Liver (tissue), 9 donors: ENCODE measurements around the gene CEP128. TPM values are rescaled to one million over a fixed set of nuclear protein-coding genes. Genes with fewer than 3 reads are reported as not detected.

ENCODE experiments used
- DNase-seq: peaks from one replicate; pipeline ENCODE4 v3.0.0-alpha.2; 2017; ENCODE audit warnings: low spot score
- H3K27ac ChIP-seq, 2 donors: one replicate each; pipeline ENCODE4 v1.7.0; 2013; ENCODE audit warnings: inconsistent platforms in 2 of 2, low read length in 2 of 2, control low read depth in 1 of 2, low read depth in 1 of 2, mild to moderate bottlenecking in 1 of 2
- H3K27me3 ChIP-seq, 4 donors: one replicate each; pipeline versions ENCODE4 v1.6.1 to v1.7.0; 2013; ENCODE audit warnings: low read length in 3 of 4, inconsistent platforms in 1 of 4, mild to moderate bottlenecking in 1 of 4, moderate library complexity in 1 of 4; ENCODE audit not compliant: control insufficient read depth in 4 of 4, insufficient read depth in 4 of 4
- H3K36me3 ChIP-seq, 4 donors: one replicate each; pipeline versions ENCODE4 v1.6.1 to v1.7.0; 2013; ENCODE audit warnings: low read length in 3 of 4, mild to moderate bottlenecking in 3 of 4, low read depth in 1 of 4, moderate library complexity in 1 of 4; ENCODE audit not compliant: control insufficient read depth in 4 of 4, insufficient read depth in 3 of 4
- H3K4me1 ChIP-seq, 4 donors: one replicate each; pipeline versions ENCODE4 v1.6.1 to v1.7.0; 2013; ENCODE audit warnings: low read length in 3 of 4, mild to moderate bottlenecking in 3 of 4, moderate library complexity in 1 of 4; ENCODE audit not compliant: control insufficient read depth in 4 of 4, insufficient read depth in 4 of 4
- H3K4me3 ChIP-seq, 3 donors: one replicate each; pipeline versions ENCODE4 v1.6.1 to v1.7.0; 2013; ENCODE audit warnings: low read length in 3 of 3, control low read depth in 1 of 3, low read depth in 1 of 3, mild to moderate bottlenecking in 1 of 3
- H3K9ac ChIP-seq, 2 donors: one replicate each; pipeline ENCODE4 v1.7.0; 2013; ENCODE audit warnings: low read length in 2 of 2, mild to moderate bottlenecking in 2 of 2, moderate library complexity in 2 of 2, control low read depth in 1 of 2, low read depth in 1 of 2
- H3K9me3 ChIP-seq, 4 donors: one replicate each; pipeline versions ENCODE4 v1.6.1 to v1.7.0; 2013; ENCODE audit warnings: low read length in 3 of 4; ENCODE audit not compliant: control insufficient read depth in 4 of 4
- ATF3 ChIP-seq: IDR thresholded peaks from 2 replicates; pipeline ENCODE4 v1.6.1; 2016; ENCODE audit warnings: antibody characterized with exemption
- EGR1 ChIP-seq, 2 donors: IDR thresholded peaks; 2 replicates each; pipeline ENCODE4 v1.6.1; 2016 to 2018; ENCODE audit warnings: antibody characterized with exemption in 2 of 2, low read depth in 2 of 2
- FOXA1 ChIP-seq: IDR thresholded peaks from 2 replicates; pipeline ENCODE4 v1.6.1; 2016; ENCODE audit warnings: antibody characterized with exemption
- FOXA2 ChIP-seq: IDR thresholded peaks from 2 replicates; pipeline ENCODE4 v1.6.1; 2016; ENCODE audit warnings: antibody characterized with exemption
- GABPA ChIP-seq, 2 donors: IDR thresholded peaks in 1 of 2; conservative IDR thresholded peaks in 1 of 2; 2 replicates each; pipeline ENCODE4 v1.6.1; 2016; ENCODE audit warnings: antibody characterized with exemption in 2 of 2, mild to moderate bottlenecking in 1 of 2, moderate library complexity in 1 of 2
- HNF4A ChIP-seq, 2 donors: conservative IDR thresholded peaks; 2 replicates each; pipeline ENCODE4 v1.6.1; 2016; ENCODE audit warnings: antibody characterized with exemption in 2 of 2, mild to moderate bottlenecking in 2 of 2
- JUND ChIP-seq, 2 donors: IDR thresholded peaks; 2 replicates each; pipeline ENCODE4 v1.6.1; 2016; ENCODE audit warnings: antibody characterized with exemption in 2 of 2
- MAX ChIP-seq: IDR thresholded peaks from 2 replicates; pipeline ENCODE4 v1.6.1; 2016; ENCODE audit warnings: antibody characterized with exemption
- NR2F2 ChIP-seq: IDR thresholded peaks from 2 replicates; pipeline ENCODE4 v1.6.1; 2016; ENCODE audit warnings: antibody characterized with exemption
- RAD21 ChIP-seq, 2 donors: IDR thresholded peaks; 2 replicates each; pipeline ENCODE4 v1.6.1; 2016; ENCODE audit warnings: antibody characterized with exemption in 2 of 2, mild to moderate bottlenecking in 2 of 2
- REST ChIP-seq: IDR thresholded peaks from 2 replicates; pipeline ENCODE4 v1.6.1; 2016; ENCODE audit warnings: antibody characterized with exemption, mild to moderate bottlenecking
- SP1 ChIP-seq: IDR thresholded peaks from 2 replicates; pipeline ENCODE4 v1.6.1; 2018; ENCODE audit warnings: antibody characterized with exemption, mild to moderate bottlenecking
- TAF1 ChIP-seq: conservative IDR thresholded peaks from 2 replicates; pipeline ENCODE4 v1.6.1; 2016; ENCODE audit warnings: antibody characterized with exemption, mild to moderate bottlenecking
- YY1 ChIP-seq: IDR thresholded peaks from 2 replicates; pipeline ENCODE4 v1.6.1; 2016; ENCODE audit warnings: antibody characterized with exemption, mild to moderate bottlenecking
- ZBTB33 ChIP-seq: IDR thresholded peaks from 2 replicates; pipeline ENCODE4 v1.6.1; 2016; ENCODE audit warnings: antibody characterized with exemption
- WGBS: extraction: QIAGEN DNeasy Blood & Tissue Kit; methylation state at CpG from one replicate; pipeline ENCODE4 v1.1.7; 2013; 5-methylcytosine and 5-hydroxymethylcytosine counted together
- polyA plus RNA-seq, 2 donors: library from polyadenylated mRNA; stranded (reverse) in 1 of 2; unstranded in 1 of 2; fragments of 200-250 nt in 1 of 2; fragments of >200 nt in 1 of 2; fragmentation: Nextera tagmentation in 1 of 2; extraction: Ambion mirVana in 1 of 2; gene quantifications; one replicate each; pipeline versions ENCODE4 v1.2.1 to v1.2.3, GENCODE V29; 2013 to 2015
- total RNA-seq, 2 donors: library from RNA; depleted of rRNA; stranded (reverse); fragments of >200 nt; gene quantifications; one replicate each; pipeline ENCODE4 v1.2.3, GENCODE V29; 2014
- donor health status: healthy.
- donor health status: healthy.
- donor health status: healthy.
- donor health status: healthy.
- donor health status: healthy.

CEP128 gene
- total and polyA plus RNA-seq, 4 donors: 0.27 to 3.8 (median 1.4) TPM

GRCh38 chr14:80845856-80846255, 95.7 kb downstream of the CEP128 start:
- Histone ChIP-seq H3K27me3 (no peaks in the 10 kb centered on the region), H3K9me3 (no peaks in the 10 kb centered on the region), H3K36me3 (no peaks in the 10 kb centered on the region), H3K4me3 (no peak overlapping the region), H3K4me1 (no peaks in the 10 kb centered on the region), H3K27ac (no peak overlapping the region), H3K9ac (no peak overlapping the region)
- TF ChIP-seq FOXA2 (no peak), NR2F2 (no peak), MAX (no peak), YY1 (no peak)
- DNase-seq: no peak
- 99% methylated on average over 4 of the region's 4 CpGs for WGBS

GRCh38 chr14:80844872-80845271, 96.7 kb downstream of the CEP128 start:
- H3K36me3 ChIP-seq: no peaks in the 10 kb centered on the region
- no peak overlapping the region for H3K27ac ChIP-seq
- no peaks in the 10 kb centered on the region for H3K27me3 ChIP-seq
- H3K4me1 ChIP-seq: no peaks in the 10 kb centered on the region
- 84% methylated on average over 2 of the region's 2 CpGs for whole genome bisulfite sequencing
- H3K9ac ChIP-seq: no peak overlapping the region
- DNase-seq: no peak
- no peaks in the 10 kb centered on the region for H3K9me3 ChIP-seq
- H3K4me3 ChIP-seq: no peak overlapping the region
- no peak for TF ChIP-seq SP1
- no peak for TF ChIP-seq EGR1 (IDR thresholded peaks at IDR 0.05; ENCODE audit: low read depth in 2 of 2)
- no peak for TF ChIP-seq GABPA (IDR thresholded peaks at IDR 0.05 in 1 of 2, conservative IDR thresholded peaks at IDR 0.05 in 1 of 2)
- no peak for TF ChIP-seq YY1
- no peak for TF ChIP-seq RAD21 (IDR thresholded peaks at IDR 0.05)
- TF ChIP-seq ATF3: no peak
- no peak for TF ChIP-seq FOXA1
- no peak for TF ChIP-seq HNF4A (conservative IDR thresholded peaks at IDR 0.05)
- no peak for TF ChIP-seq JUND (IDR thresholded peaks at IDR 0.05)
- no peak for TF ChIP-seq FOXA2
- no peak for TF ChIP-seq ZBTB33
- TF ChIP-seq MAX: no peak
- TF ChIP-seq TAF1: no peak
- TF ChIP-seq REST: no peak
